A673 (cell line): ENCODE data around the gene GNRH2.

Source experiments
- CTCF ChIP-seq: fragments of 300-800, 200-600 bp; sonication (generic); conservative IDR thresholded peaks from 2 replicates; pipeline ENCODE4 v1.5.1; 2017; ENCODE audit warnings: low read depth, mild to moderate bottlenecking, antibody characterized with exemption, low read length, moderate library complexity, mixed read lengths
- EZH2 ChIP-seq: fragments of 200-600 bp; sonication (generic); IDR thresholded peaks from 2 replicates; pipeline ENCODE4 v1.6.1; 2017; ENCODE audit warnings: borderline replicate concordance, low read depth, mild to moderate bottlenecking, mixed read lengths, antibody characterized with exemption, low read length; ENCODE audit not compliant: poor library complexity, severe bottlenecking

- TF ChIP-seq EZH2 (no peak), CTCF (no peak)
Measured at GRCh38 chr20:2998728-2999127, 44.7 kb upstream of the GNRH2 start.
